MM.1S (cell line): ENCODE results near the gene HSP90AB1.

ENCODE experiments used
- DNase-seq: peaks from one replicate; pipeline ENCODE4 v3.0.0-alpha.2; 2015
- H2AFZ ChIP-seq: fragments of 300-600 bp; sonication (generic); 2 replicates; pipeline ENCODE4 v1.6.0; 2016; ENCODE audit warnings: antibody characterized with exemption, low read length
- H3F3A ChIP-seq: fragments of 300-600 bp; sonication (generic); 2 replicates; pipeline ENCODE4 v1.6.1; 2016; ENCODE audit warnings: mild to moderate bottlenecking, antibody characterized with exemption, low read length, moderate library complexity, mixed read lengths; ENCODE audit not compliant: insufficient read depth
- H3K27ac ChIP-seq: fragments of 300-600 bp; sonication (generic); 2 replicates; pipeline ENCODE4 v1.5.1; 2016; ENCODE audit warnings: mild to moderate bottlenecking, low read length
- H3K27me3 ChIP-seq: fragments of 300-600 bp; sonication (generic); replicated peaks from 2 replicates; pipeline ENCODE4 v1.6.0; 2016; ENCODE audit warnings: low read length; ENCODE audit not compliant: insufficient read depth
- H3K36me3 ChIP-seq: fragments of 300-600 bp; sonication (generic); replicated peaks from 2 replicates; pipeline ENCODE4 v1.6.1; 2016; ENCODE audit warnings: mild to moderate bottlenecking, low read length, mixed read lengths; ENCODE audit not compliant: insufficient read depth
- H3K4me1 ChIP-seq: fragments of 300-600 bp; sonication (generic); 2 replicates; pipeline ENCODE4 v1.6.1; 2016; ENCODE audit warnings: low read length, mixed read lengths
- H3K4me2 ChIP-seq: fragments of 300-600 bp; sonication (generic); 2 replicates; pipeline ENCODE4 v1.6.0; 2016; ENCODE audit warnings: low read depth, low read length
- H3K4me3 ChIP-seq: fragments of 300-600 bp; sonication (generic); 2 replicates; pipeline ENCODE4 v1.5.1; 2016; ENCODE audit warnings: low read length, mixed read lengths
- H3K79me2 ChIP-seq: fragments of 300-600 bp; sonication (generic); 2 replicates; pipeline ENCODE4 v1.6.1; 2016; ENCODE audit warnings: mixed run types, low read length, mixed read lengths
- H3K9ac ChIP-seq: fragments of 300-600 bp; sonication (generic); 2 replicates; pipeline ENCODE4 v1.6.1; 2016; ENCODE audit warnings: low read length, mixed read lengths
- H3K9me2 ChIP-seq: fragments of 300-600 bp; sonication (generic); replicated peaks from 2 replicates; pipeline ENCODE4 v1.6.1; 2016; ENCODE audit warnings: mild to moderate bottlenecking, low read length, mixed read lengths; ENCODE audit not compliant: insufficient read depth
- H3K9me3 ChIP-seq: fragments of 300-600 bp; sonication (generic); replicated peaks from 2 replicates; pipeline ENCODE4 v1.6.1; 2016; ENCODE audit warnings: mild to moderate bottlenecking, low read length, mixed read lengths; ENCODE audit not compliant: insufficient read depth
- H4K20me1 ChIP-seq: fragments of 300-600 bp; sonication (generic); 2 replicates; pipeline ENCODE4 v1.6.1; 2016; ENCODE audit warnings: mild to moderate bottlenecking, low read length, moderate library complexity, mixed read lengths; ENCODE audit not compliant: insufficient read depth
- CTCF ChIP-seq: fragments of 300-600 bp; sonication (generic); IDR thresholded peaks from 2 replicates; pipeline ENCODE4 v1.5.1; 2016; ENCODE audit warnings: antibody characterized with exemption, low read length, mixed read lengths
- EZH2 ChIP-seq: fragments of 300-600 bp; sonication (generic); optimal IDR thresholded peaks from 2 replicates; pipeline ENCODE3; 2017; ENCODE audit warnings: low read depth, mild to moderate bottlenecking, antibody characterized with exemption, low read length, mixed read lengths
- EZH2phosphoT487 ChIP-seq: fragments of 300-600 bp; sonication (generic); IDR thresholded peaks from 2 replicates; pipeline ENCODE4 v1.6.1; 2018; ENCODE audit warnings: antibody characterized with exemption, low read length

The HSP90AB1 gene

GRCh38 chr6:44258325-44258863, 11.5 kb downstream of the HSP90AB1 start:
- H3K27ac ChIP-seq = no peak overlapping the region; the same call in 1 of the 2 replicates
- H3K4me1 ChIP-seq = peaks cover 45% of the 10 kb centered on the region
- H3K36me3 ChIP-seq = peaks cover 4% of the 10 kb centered on the region
- no peak overlapping the region for H3K4me3 ChIP-seq
- no peak for TF ChIP-seq CTCF
- TF ChIP-seq EZH2phosphoT487 = no peak
- no peak overlapping the region for H3K9ac ChIP-seq
- H3K79me2 ChIP-seq = peaks cover 59% of the 10 kb centered on the region
- peaks cover 64% of the 10 kb centered on the region for H3F3A ChIP-seq
- no peak for DNase-seq
- H2AFZ ChIP-seq = no peak overlapping the region
- no peaks in the 10 kb centered on the region for H3K9me3 ChIP-seq
- no peaks in the 10 kb centered on the region for H3K27me3 ChIP-seq
- H3K4me2 ChIP-seq = no peak overlapping the region
- peaks cover 14% of the 10 kb centered on the region for H4K20me1 ChIP-seq
- H3K9me2 ChIP-seq = no peaks in the 10 kb centered on the region

DNA sequence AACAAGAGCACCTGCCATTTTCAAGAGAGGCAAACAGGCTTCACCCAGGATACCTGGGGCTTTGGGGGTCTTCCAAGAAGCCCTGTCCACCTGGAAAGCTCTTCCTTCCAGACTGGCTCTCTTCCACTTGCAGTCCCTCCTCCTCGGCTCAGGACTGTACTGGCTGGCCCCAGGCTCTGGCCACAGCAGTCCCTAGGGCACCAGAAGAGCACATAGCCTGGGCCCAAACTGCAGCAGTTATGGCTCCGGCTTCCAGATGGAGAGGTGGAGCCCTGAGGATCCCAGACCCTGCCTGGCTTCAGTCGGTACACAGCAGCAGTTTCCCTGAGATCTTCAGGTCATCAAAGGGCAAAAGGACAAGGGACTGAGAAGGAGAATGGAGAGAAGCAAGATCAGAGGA, 12.0 kb downstream of the HSP90AB1 start:
- Histone ChIP-seq H4K20me1 (peaks cover 10% of the 10 kb centered on the region), H3K9me2 (no peaks in the 10 kb centered on the region), H3F3A (peaks cover 64% of the 10 kb centered on the region), H3K4me3 (no peak overlapping the region), H3K4me2 (no peak overlapping the region), H3K27ac (no peak overlapping the region; the same call in 1 of the 2 replicates), H3K9ac (no peak overlapping the region), H3K36me3 (no peaks in the 10 kb centered on the region; the same call in none of the 2 replicates), H3K4me1 (peaks cover 40% of the 10 kb centered on the region), H3K27me3 (no peaks in the 10 kb centered on the region), H3K9me3 (no peaks in the 10 kb centered on the region), H3K79me2 (peaks cover 60% of the 10 kb centered on the region), H2AFZ (no peak overlapping the region)
- no peak for TF ChIP-seq CTCF
- TF ChIP-seq EZH2phosphoT487 = no peak
- no peak for TF ChIP-seq EZH2
- DNase-seq = no peak

- Histone ChIP-seq H3K9me2 (no peaks in the 10 kb centered on the region), H3K4me3 (no peak overlapping the region), H2AFZ (no peak overlapping the region), H3K79me2 (peaks cover 62% of the 10 kb centered on the region), H3K27me3 (no peaks in the 10 kb centered on the region), H3K9ac (no peak overlapping the region), H3K9me3 (no peaks in the 10 kb centered on the region), H4K20me1 (peaks cover 3% of the 10 kb centered on the region; the same call in 1 of the 2 replicates), H3K4me2 (no peak overlapping the region), H3K27ac (no peak overlapping the region), H3K4me1 (peaks cover 36% of the 10 kb centered on the region), H3K36me3 (no peaks in the 10 kb centered on the region; the same call in 1 of the 2 replicates), H3F3A (peaks cover 63% of the 10 kb centered on the region)
- no peak for TF ChIP-seq EZH2phosphoT487
- TF ChIP-seq CTCF = no peak
- TF ChIP-seq EZH2 = no peak
- no peak for DNase-seq
These were observed 13.1 kb downstream of the HSP90AB1 start for GRCh38 chr6:44260011-44260410.
